H9 (cell line): ENCODE data around the gene ABR. TPM values are rescaled to one million over a fixed set of nuclear protein-coding genes. Genes with fewer than 3 reads are reported as not detected.

Experiments used
- DNase-seq: peaks from one replicate; pipeline ENCODE4 v3.0.0-alpha.2; 2017
- H2AFZ ChIP-seq: one replicate; pipeline ENCODE4 v1.6.1; 2013; ENCODE audit warnings: mild to moderate bottlenecking, low read length, control low read depth, moderate library complexity
- H2AK5ac ChIP-seq: 2 replicates; pipeline ENCODE4 v1.6.1; 2013; ENCODE audit warnings: low read length, control low read depth, mixed read lengths; ENCODE audit not compliant: insufficient read length
- H2BK120ac ChIP-seq: one replicate; pipeline ENCODE4 v1.6.1; 2013; ENCODE audit warnings: low read depth, mild to moderate bottlenecking, low read length, control low read depth, inconsistent platforms; ENCODE audit not compliant: poor library complexity, severe bottlenecking
- H2BK12ac ChIP-seq: 2 replicates; pipeline ENCODE4 v1.6.1; 2013; ENCODE audit warnings: low read length, control low read depth, mixed read lengths, low read depth; ENCODE audit not compliant: insufficient read length
- H2BK15ac ChIP-seq: 2 replicates; pipeline ENCODE4 v1.6.1; 2013; ENCODE audit warnings: low read depth, low read length, control low read depth
- H2BK20ac ChIP-seq: one replicate; pipeline ENCODE4 v1.6.1; 2013; ENCODE audit warnings: low read depth, mild to moderate bottlenecking, low read length, control low read depth, inconsistent platforms; ENCODE audit not compliant: poor library complexity, severe bottlenecking
- H2BK5ac ChIP-seq: 2 replicates; pipeline ENCODE4 v1.6.1; 2013; ENCODE audit warnings: low read length, control low read depth, mixed read lengths; ENCODE audit not compliant: insufficient read length
- H3K14ac ChIP-seq: 2 replicates; pipeline ENCODE4 v1.6.1; 2013; ENCODE audit warnings: low read length, control low read depth; ENCODE audit not compliant: insufficient read depth
- H3K18ac ChIP-seq: 2 replicates; pipeline ENCODE4 v1.6.1; 2013; ENCODE audit warnings: low read depth, mild to moderate bottlenecking, mixed read lengths, low read length, control low read depth; ENCODE audit not compliant: insufficient read length
- H3K23ac ChIP-seq: 2 replicates; pipeline ENCODE4 v1.6.1; 2013; ENCODE audit warnings: low read length, control low read depth, mixed read lengths, low read depth; ENCODE audit not compliant: insufficient read length
- H3K23me2 ChIP-seq: 2 replicates; pipeline ENCODE4 v1.6.1; 2013; ENCODE audit warnings: low read depth, mild to moderate bottlenecking, mixed read lengths, low read length, control low read depth; ENCODE audit not compliant: insufficient read length, poor library complexity, severe bottlenecking
- H3K27ac ChIP-seq: 2 replicates; pipeline ENCODE4 v1.5.1; 2013; ENCODE audit warnings: low read length, control low read depth, mixed read lengths, low read depth; ENCODE audit not compliant: insufficient read length
- H3K27me3 ChIP-seq: 2 replicates; pipeline ENCODE4 v1.6.1; 2013; ENCODE audit warnings: low read length, control low read depth, inconsistent platforms; ENCODE audit not compliant: insufficient read depth
- H3K4ac ChIP-seq: 2 replicates; pipeline ENCODE4 v1.6.1; 2013; ENCODE audit warnings: low read depth, mild to moderate bottlenecking, control low read depth, inconsistent platforms, low read length, moderate library complexity
- H3K4me1 ChIP-seq: 2 replicates; pipeline ENCODE4 v1.6.1; 2013; ENCODE audit warnings: low read length, control low read depth, inconsistent platforms; ENCODE audit not compliant: insufficient read depth
- H3K4me2 ChIP-seq: 2 replicates; pipeline ENCODE4 v1.6.1; 2013; ENCODE audit warnings: low read length, control low read depth, mixed read lengths; ENCODE audit not compliant: insufficient read length, insufficient read depth
- H3K56ac ChIP-seq: 2 replicates; pipeline ENCODE4 v1.6.1; 2013; ENCODE audit warnings: low read depth, mild to moderate bottlenecking, mixed read lengths, low read length, control low read depth; ENCODE audit not compliant: insufficient read length
- H3K79me1 ChIP-seq: 2 replicates; pipeline ENCODE4 v1.6.1; 2013; ENCODE audit warnings: low read depth, mild to moderate bottlenecking, moderate library complexity, low read length, control low read depth, inconsistent platforms; ENCODE audit not compliant: insufficient read depth, poor library complexity, severe bottlenecking
- H3K79me2 ChIP-seq: 2 replicates; pipeline ENCODE4 v1.6.1; 2013; ENCODE audit warnings: low read length, control low read depth, inconsistent platforms; ENCODE audit not compliant: insufficient read depth
- H3K9ac ChIP-seq: 2 replicates; pipeline ENCODE4 v1.6.1; 2013; ENCODE audit warnings: low read length, control low read depth, mixed read lengths; ENCODE audit not compliant: insufficient read length; ENCODE audit errors: extremely low read depth
- H3K9me3 ChIP-seq: one replicate; pipeline ENCODE4 v1.6.1; 2013; ENCODE audit warnings: low read depth, low read length, inconsistent platforms; ENCODE audit not compliant: control insufficient read depth
- H3T11ph ChIP-seq: one replicate; pipeline ENCODE4 v1.6.1; 2013; ENCODE audit warnings: mild to moderate bottlenecking, low read length, control low read depth, inconsistent platforms
- H4K20me1 ChIP-seq: one replicate; pipeline ENCODE4 v1.6.1; 2013; ENCODE audit not compliant: control insufficient read depth, insufficient read length, insufficient read depth
- H4K5ac ChIP-seq: 2 replicates; pipeline ENCODE4 v1.6.1; 2013; ENCODE audit warnings: low read depth, mild to moderate bottlenecking, mixed read lengths, low read length, control low read depth; ENCODE audit not compliant: insufficient read length
- H4K8ac ChIP-seq: replicated peaks from 2 replicates; pipeline ENCODE4 v1.6.1; 2013; ENCODE audit warnings: low read length, control low read depth, mixed read lengths, low read depth; ENCODE audit not compliant: insufficient read length
- H4K91ac ChIP-seq: 2 replicates; pipeline ENCODE4 v1.6.1; 2013; ENCODE audit warnings: low read depth, mild to moderate bottlenecking, moderate library complexity, mixed read lengths, low read length, control low read depth; ENCODE audit not compliant: insufficient read length
- H3K27ac Mint-ChIP-seq, 3 experiments: 2 replicates in 2 of 3; 3 replicates in 1 of 3; pipeline ENCODE4 v1.8.0; 2020 to 2021; ENCODE audit warnings: mixed read lengths in 3 of 3, mild to moderate bottlenecking in 1 of 3, moderate library complexity in 1 of 3
- H3K27me3 Mint-ChIP-seq: 2 replicates; pipeline ENCODE4 v1.8.0; 2021; ENCODE audit warnings: low read depth, mild to moderate bottlenecking, moderate library complexity, mixed read lengths
- H3K36me3 Mint-ChIP-seq, 3 experiments: 2 replicates in 2 of 3; 3 replicates in 1 of 3; pipeline ENCODE4 v1.8.0; 2020 to 2021; ENCODE audit warnings: low read depth in 3 of 3, mixed read lengths in 3 of 3; ENCODE audit not compliant: insufficient read depth in 1 of 3
- H3K4me1 Mint-ChIP-seq, 2 experiments: 2 replicates each; pipeline ENCODE4 v1.8.0; 2020; ENCODE audit warnings: mixed read lengths in 2 of 2
- H3K4me3 Mint-ChIP-seq, 2 experiments: 2 replicates in 1 of 2; 3 replicates in 1 of 2; pipeline ENCODE4 v1.8.0; 2020 to 2021; ENCODE audit warnings: mild to moderate bottlenecking in 2 of 2, mixed read lengths in 2 of 2, moderate library complexity in 1 of 2
- H3K9me3 Mint-ChIP-seq, 2 experiments: 2 replicates in 1 of 2; 3 replicates in 1 of 2; pipeline ENCODE4 v1.8.0; 2020; ENCODE audit warnings: mild to moderate bottlenecking in 2 of 2, mixed read lengths in 2 of 2, moderate library complexity in 1 of 2
- WGBS: extraction: QIAGEN DNeasy Blood & Tissue Kit; methylation state at CpG from one replicate; pipeline ENCODE4 v1.1.7; 2013; ENCODE audit warnings: missing lambda C conversion rate, low lambda C conversion rate, mixed read lengths; ENCODE audit not compliant: insufficient read length; ENCODE audit errors: extremely low coverage; 5-methylcytosine and 5-hydroxymethylcytosine counted together
- total RNA-seq: library from RNA; stranded (reverse); gene quantifications from 2 replicates; pipeline ENCODE4 v1.2.1, GENCODE V29; 2021
- TF ChIP-seq, protein P1 (sequence below): fragments of 200-600 bp; sonication (generic); conservative IDR thresholded peaks from 3 replicates; pipeline ENCODE4 v1.8.0; 2021; ENCODE audit warnings: antibody characterized with exemption, mild to moderate bottlenecking

The ABR gene
- total RNA-seq, 1 experiment from 2014 or later: 34.7 TPM

DNA sequence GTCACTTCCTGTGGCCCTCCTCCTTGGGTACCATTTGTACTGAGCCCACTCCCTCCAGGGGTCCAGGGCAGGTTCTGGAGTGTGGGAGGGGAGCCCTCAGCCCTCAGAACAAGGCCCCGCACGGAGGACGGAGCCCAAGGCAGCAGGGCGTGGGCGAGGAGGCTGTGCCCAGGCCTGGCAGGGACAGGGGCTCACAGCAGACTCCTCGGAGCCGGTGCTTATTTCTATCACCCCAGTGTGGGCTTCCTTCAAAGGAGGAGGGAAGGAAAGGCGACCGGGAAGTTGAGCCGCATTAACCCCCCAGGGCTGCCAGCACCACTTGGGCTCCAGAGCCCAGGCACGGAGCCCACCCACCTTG is 54.0 kb downstream of the ABR start:
- H2BK12ac ChIP-seq: no peak overlapping the region
- DNase-seq: no peak
- no peaks in the 10 kb centered on the region for H3K23me2 ChIP-seq
- Mint-ChIP-seq H3K4me3 (no peak overlapping the region), H3K4me1 (peaks cover 0 to 18% of the 10 kb centered on the region in 2 experiments; a peak in 3 of 4 replicates), H3K27ac (no peak overlapping the region; a peak in 1 of 7 replicates), H3K9me3 (no peaks in the 10 kb centered on the region), H3K27me3 (peaks cover 14% of the 10 kb centered on the region), H3K36me3 (peaks cover 0 to 13% (median 3%) of the 10 kb centered on the region in 3 experiments; a peak in 5 of 7 replicates)
- no CpG with 5 or more reads among the region's 11 CpGs for WGBS
- no peak overlapping the region for H2AFZ ChIP-seq
- TF ChIP-seq, protein P1, sequence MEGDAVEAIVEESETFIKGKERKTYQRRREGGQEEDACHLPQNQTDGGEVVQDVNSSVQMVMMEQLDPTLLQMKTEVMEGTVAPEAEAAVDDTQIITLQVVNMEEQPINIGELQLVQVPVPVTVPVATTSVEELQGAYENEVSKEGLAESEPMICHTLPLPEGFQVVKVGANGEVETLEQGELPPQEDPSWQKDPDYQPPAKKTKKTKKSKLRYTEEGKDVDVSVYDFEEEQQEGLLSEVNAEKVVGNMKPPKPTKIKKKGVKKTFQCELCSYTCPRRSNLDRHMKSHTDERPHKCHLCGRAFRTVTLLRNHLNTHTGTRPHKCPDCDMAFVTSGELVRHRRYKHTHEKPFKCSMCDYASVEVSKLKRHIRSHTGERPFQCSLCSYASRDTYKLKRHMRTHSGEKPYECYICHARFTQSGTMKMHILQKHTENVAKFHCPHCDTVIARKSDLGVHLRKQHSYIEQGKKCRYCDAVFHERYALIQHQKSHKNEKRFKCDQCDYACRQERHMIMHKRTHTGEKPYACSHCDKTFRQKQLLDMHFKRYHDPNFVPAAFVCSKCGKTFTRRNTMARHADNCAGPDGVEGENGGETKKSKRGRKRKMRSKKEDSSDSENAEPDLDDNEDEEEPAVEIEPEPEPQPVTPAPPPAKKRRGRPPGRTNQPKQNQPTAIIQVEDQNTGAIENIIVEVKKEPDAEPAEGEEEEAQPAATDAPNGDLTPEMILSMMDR: no peak
- H2BK120ac ChIP-seq: no peak overlapping the region
- H3K14ac ChIP-seq: no peak overlapping the region
- H2AK5ac ChIP-seq: no peak overlapping the region
- H3T11ph ChIP-seq: no peak overlapping the region
- H3K79me1 ChIP-seq: no peaks in the 10 kb centered on the region
- H2BK5ac ChIP-seq: no peak overlapping the region
- H4K20me1 ChIP-seq: no peaks in the 10 kb centered on the region
- no peak overlapping the region for H3K4ac ChIP-seq
- no peaks in the 10 kb centered on the region for H3K79me2 ChIP-seq
- no peaks in the 10 kb centered on the region for H3K27me3 ChIP-seq
- H4K8ac ChIP-seq: no peak overlapping the region
- H4K5ac ChIP-seq: no peak overlapping the region
- H3K4me2 ChIP-seq: no peak overlapping the region
- H3K18ac ChIP-seq: no peak overlapping the region
- no peak overlapping the region for H3K23ac ChIP-seq
- H2BK15ac ChIP-seq: no peak overlapping the region
- no peaks in the 10 kb centered on the region for H3K4me1 ChIP-seq
- H3K56ac ChIP-seq: no peak overlapping the region
- no peaks in the 10 kb centered on the region for H3K9me3 ChIP-seq
- no peak overlapping the region for H2BK20ac ChIP-seq
- H3K27ac ChIP-seq: no peak overlapping the region
- H4K91ac ChIP-seq: no peak overlapping the region
- no peak overlapping the region for H3K9ac ChIP-seq
